Parathyroid adenoma (tissue), 2 donors: Measurements from ENCODE around the gene PLEKHA7.

Experiments
- H2AFZ ChIP-seq: fragments of 300-600 bp; sonication (generic); one replicate; pipeline ENCODE4 v1.7.0; 2017; ENCODE audit warnings: antibody characterized with exemption, mild to moderate bottlenecking
- H3K27ac ChIP-seq: fragments of 300-600 bp; sonication (generic); one replicate; pipeline ENCODE4 v1.7.0; 2017
- H3K27me3 ChIP-seq: fragments of 300-600 bp; sonication (generic); one replicate; pipeline ENCODE4 v1.7.0; 2017; ENCODE audit warnings: low read length; ENCODE audit not compliant: control insufficient read depth, insufficient read depth
- H3K36me3 ChIP-seq: fragments of 300-600 bp; sonication (generic); one replicate; pipeline ENCODE4 v1.7.0; 2017; ENCODE audit warnings: low read length; ENCODE audit not compliant: control insufficient read depth, insufficient read depth
- H3K4me1 ChIP-seq: fragments of 300-600 bp; sonication (generic); one replicate; pipeline ENCODE4 v1.7.0; 2017; ENCODE audit warnings: control low read depth
- H3K4me2 ChIP-seq: fragments of 300-600 bp; sonication (generic); one replicate; pipeline ENCODE4 v1.7.0; 2017; ENCODE audit warnings: low read length
- H3K4me3 ChIP-seq: fragments of 300-600 bp; sonication (generic); one replicate; pipeline ENCODE4 v1.7.0; 2017; ENCODE audit warnings: low read depth, low read length
- H3K79me2 ChIP-seq: fragments of 300-600 bp; sonication (generic); one replicate; pipeline ENCODE4 v1.7.0; 2017; ENCODE audit warnings: control low read depth
- H3K9ac ChIP-seq: fragments of 300-600 bp; sonication (generic); one replicate; pipeline ENCODE4 v1.7.0; 2017; ENCODE audit warnings: mild to moderate bottlenecking
- H3K9me3 ChIP-seq: fragments of 300-600 bp; sonication (generic); one replicate; pipeline ENCODE4 v1.7.0; 2017; ENCODE audit warnings: low read length; ENCODE audit not compliant: control insufficient read depth
- CTCF ChIP-seq: fragments of 300-600 bp; sonication (generic); IDR thresholded peaks from one replicate; pipeline ENCODE4 v1.7.0; 2017; ENCODE audit warnings: antibody characterized with exemption, mild to moderate bottlenecking
- donor health status: primary hyperparathyroidism.

PLEKHA7 gene

GRCh38 chr11:16883174-16883573 is 131.0 kb downstream of the PLEKHA7 start:
- Histone ChIP-seq H3K27me3 (no peaks in the 10 kb centered on the region), H3K36me3 (no peaks in the 10 kb centered on the region), H3K9me3 (no peaks in the 10 kb centered on the region), H3K79me2 (peaks cover 2% of the 10 kb centered on the region), H2AFZ (no peak overlapping the region), H3K9ac (no peak overlapping the region), H3K4me3 (no peak overlapping the region), H3K4me1 (no peaks in the 10 kb centered on the region), H3K4me2 (no peak overlapping the region), H3K27ac (no peak overlapping the region)
- no peak for TF ChIP-seq CTCF

- H3K4me3 ChIP-seq, result no peak overlapping the region
- H3K4me2 ChIP-seq, result no peak overlapping the region
- H3K27ac ChIP-seq, result no peak overlapping the region
- no peak overlapping the region for H2AFZ ChIP-seq
- H3K4me1 ChIP-seq, result peaks cover 3% of the 10 kb centered on the region
- H3K36me3 ChIP-seq, result no peaks in the 10 kb centered on the region
- no peaks in the 10 kb centered on the region for H3K27me3 ChIP-seq
- no peak overlapping the region for H3K9ac ChIP-seq
- peaks cover 2% of the 10 kb centered on the region for H3K79me2 ChIP-seq
- no peaks in the 10 kb centered on the region for H3K9me3 ChIP-seq
- no peak for TF ChIP-seq CTCF
Measured at GRCh38 chr11:16881766-16882165, 132.4 kb downstream of the PLEKHA7 start.

- H3K9me3 ChIP-seq, result no peaks in the 10 kb centered on the region
- no peak overlapping the region for H3K27ac ChIP-seq
- H3K27me3 ChIP-seq, result no peaks in the 10 kb centered on the region
- H3K36me3 ChIP-seq, result no peaks in the 10 kb centered on the region
- H3K4me3 ChIP-seq, result no peak overlapping the region
- peaks cover 3% of the 10 kb centered on the region for H3K4me1 ChIP-seq
- H3K9ac ChIP-seq, result no peak overlapping the region
- peaks cover 2% of the 10 kb centered on the region for H3K79me2 ChIP-seq
- no peak overlapping the region for H3K4me2 ChIP-seq
- H2AFZ ChIP-seq, result no peak overlapping the region
- no peak for TF ChIP-seq CTCF
Measured at GRCh38 chr11:16881074-16881709, 133.0 kb downstream of the PLEKHA7 start.

- no peaks in the 10 kb centered on the region for H3K36me3 ChIP-seq
- no peak overlapping the region for H3K27ac ChIP-seq
- no peak overlapping the region for H3K4me2 ChIP-seq
- H3K4me3 ChIP-seq, result no peak overlapping the region
- TF ChIP-seq CTCF, result no peak
- H3K4me1 ChIP-seq, result peaks cover 3% of the 10 kb centered on the region
- H3K9me3 ChIP-seq, result no peaks in the 10 kb centered on the region
- H3K27me3 ChIP-seq, result no peaks in the 10 kb centered on the region
- H2AFZ ChIP-seq, result no peak overlapping the region
- H3K9ac ChIP-seq, result no peak overlapping the region
- no peaks in the 10 kb centered on the region for H3K79me2 ChIP-seq
Measured at GRCh38 chr11:16880184-16880801, 133.9 kb downstream of the PLEKHA7 start.

GRCh38 chr11:16879690-16880089 is 134.5 kb downstream of the PLEKHA7 start:
- peaks cover 3% of the 10 kb centered on the region for H3K4me1 ChIP-seq
- H3K36me3 ChIP-seq, result no peaks in the 10 kb centered on the region
- no peaks in the 10 kb centered on the region for H3K9me3 ChIP-seq
- no peak overlapping the region for H3K27ac ChIP-seq
- H3K4me3 ChIP-seq, result no peak overlapping the region
- no peak overlapping the region for H2AFZ ChIP-seq
- no peak overlapping the region for H3K4me2 ChIP-seq
- H3K79me2 ChIP-seq, result no peaks in the 10 kb centered on the region
- H3K27me3 ChIP-seq, result no peaks in the 10 kb centered on the region
- TF ChIP-seq CTCF, result no peak
- no peak overlapping the region for H3K9ac ChIP-seq
